ENCODE results near the gene CCDC17.

DNA sequence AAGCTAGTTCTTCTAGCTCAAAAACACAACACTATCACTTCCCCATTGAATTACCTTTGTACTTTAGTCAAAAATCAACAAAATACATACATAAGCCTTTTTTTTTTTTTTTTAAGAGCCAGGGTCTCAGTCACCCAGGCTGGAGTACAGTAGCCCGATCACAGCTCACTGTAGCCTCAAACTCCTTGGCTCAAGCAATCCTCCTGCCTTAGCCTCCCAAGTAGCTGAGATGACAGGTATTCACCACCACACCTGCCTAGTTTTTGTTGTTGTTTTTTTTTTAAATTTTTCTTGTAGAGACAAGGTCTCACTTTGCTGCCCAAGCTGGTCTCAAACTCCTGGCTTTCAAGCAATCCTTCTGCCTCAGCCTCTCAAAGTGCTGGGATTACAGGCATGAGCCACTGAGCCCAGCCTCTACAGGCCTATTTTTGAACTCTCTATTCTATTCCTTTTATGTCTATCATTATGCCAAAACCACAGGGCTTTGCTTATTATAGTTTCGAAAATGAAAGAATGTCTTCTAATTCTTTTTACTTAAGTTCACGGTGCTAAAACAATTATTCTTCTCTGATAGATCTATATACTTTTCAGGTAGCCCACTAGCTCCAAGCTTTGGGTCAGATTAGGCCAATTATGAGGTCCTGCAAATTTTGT, 32.8 kb upstream of the CCDC17 start:
- TF ChIP-seq CTCF (IDR thresholded peaks at IDR 0.05; ENCODE audit: low read length) (no peak), EZH2 (IDR thresholded peaks at IDR 0.05; ENCODE audit: borderline replicate concordance, low read length) (no peak)
